MCF 10A (cell line): ENCODE data around the gene WAC. TPM values are rescaled to one million over a fixed set of nuclear protein-coding genes. Genes with fewer than 3 reads are reported as not detected.

Experiments
- BruUV-seq: library from RNA; stranded (reverse); fragments of 400-500 nt; replicated peaks from 2 replicates; lab custom pipeline; 2021; lab: Mats Ljungman, UMichigan
- CTCF ChIA-PET: fragments of 300-600 bp; sonication (Branson Sonifier 250); formaldehyde crosslinking; extraction: SDS; loops from one replicate; lab custom pipeline; 2021; ENCODE audit warnings: antibody characterized with exemption, inconsistent platforms; lab: Yijun Ruan, JAX
- POLR2A ChIA-PET: fragments of 300-600, 350-650 bp; sonication (Branson Sonifier 250); formaldehyde crosslinking; extraction: SDS; loops from one replicate; lab custom pipeline; 2020; ENCODE audit warnings: antibody characterized with exemption, inconsistent platforms; lab: Yijun Ruan, JAX
- DNase-seq: peaks from one replicate; pipeline ENCODE4 v3.0.0-alpha.2; 2018; ENCODE audit not compliant: unreplicated experiment
- H3K27ac Mint-ChIP-seq: one replicate; pipeline ENCODE4 v1.8.0; 2022; ENCODE audit warnings: mild to moderate bottlenecking, low read depth, mixed read lengths; ENCODE audit not compliant: unreplicated experiment
- H3K27me3 Mint-ChIP-seq: one replicate; pipeline ENCODE4 v1.8.0; 2022; ENCODE audit warnings: mixed read lengths; ENCODE audit not compliant: insufficient read depth, unreplicated experiment
- H3K36me3 Mint-ChIP-seq: one replicate; pipeline ENCODE4 v1.8.0; 2022; ENCODE audit warnings: mild to moderate bottlenecking, moderate library complexity, mixed read lengths; ENCODE audit not compliant: insufficient read depth, unreplicated experiment
- H3K4me1 Mint-ChIP-seq: one replicate; pipeline ENCODE4 v1.8.0; 2022; ENCODE audit warnings: mixed read lengths; ENCODE audit not compliant: insufficient read depth, unreplicated experiment
- H3K4me3 Mint-ChIP-seq: one replicate; pipeline ENCODE4 v1.8.0; 2022; ENCODE audit warnings: mild to moderate bottlenecking, moderate library complexity, mixed read lengths; ENCODE audit not compliant: unreplicated experiment
- H3K9me3 Mint-ChIP-seq: one replicate; pipeline ENCODE4 v1.8.0; 2022; ENCODE audit warnings: mixed read lengths; ENCODE audit not compliant: unreplicated experiment
- CTCF ChIP-seq: fragments of 200-600 bp; IDR thresholded peaks from one replicate; pipeline ENCODE4 v1.8.0; 2022; ENCODE audit warnings: antibody characterized with exemption, mild to moderate bottlenecking; ENCODE audit not compliant: unreplicated experiment
- intact Hi-C: fragments of 100-400 bp; cut with micrococcal nuclease; formaldehyde crosslinking; loops from 2 replicates; pipeline ENCODE4 v1.14.1; 2022
- total RNA-seq: library from RNA; stranded (reverse); gene quantifications from 2 replicates; pipeline ENCODE4 v1.2.3, GENCODE V29; 2022

The WAC gene
- total RNA-seq, 1 experiment from 2014 or later = 155 TPM

GRCh38 chr10:28661035-28661434 is 128.1 kb downstream of the WAC start:
- TF ChIP-seq CTCF = no peak
- Mint-ChIP-seq H3K9me3 (no peaks in the 10 kb centered on the region), H3K36me3 (no peaks in the 10 kb centered on the region), H3K27me3 (no peaks in the 10 kb centered on the region), H3K27ac (no peak overlapping the region), H3K4me3 (no peak overlapping the region), H3K4me1 (peaks cover 11% of the 10 kb centered on the region)
- POLR2A ChIA-PET = no interaction called here
- no TSS peak for BruUV-seq
- DNase-seq = peak; percentile 50
- intact Hi-C loops = loop anchor here (5.0 kb wide), 1 partner anchor 731 kb away; no protein-coding TSS in a partner anchor
- CTCF ChIA-PET = interaction anchor here (0.5 to 3.3 kb wide), 4 partner anchors 33 to 666 kb away, joined by 3 to 19 read pairs (median 4); no protein-coding TSS in a partner anchor

DNA sequence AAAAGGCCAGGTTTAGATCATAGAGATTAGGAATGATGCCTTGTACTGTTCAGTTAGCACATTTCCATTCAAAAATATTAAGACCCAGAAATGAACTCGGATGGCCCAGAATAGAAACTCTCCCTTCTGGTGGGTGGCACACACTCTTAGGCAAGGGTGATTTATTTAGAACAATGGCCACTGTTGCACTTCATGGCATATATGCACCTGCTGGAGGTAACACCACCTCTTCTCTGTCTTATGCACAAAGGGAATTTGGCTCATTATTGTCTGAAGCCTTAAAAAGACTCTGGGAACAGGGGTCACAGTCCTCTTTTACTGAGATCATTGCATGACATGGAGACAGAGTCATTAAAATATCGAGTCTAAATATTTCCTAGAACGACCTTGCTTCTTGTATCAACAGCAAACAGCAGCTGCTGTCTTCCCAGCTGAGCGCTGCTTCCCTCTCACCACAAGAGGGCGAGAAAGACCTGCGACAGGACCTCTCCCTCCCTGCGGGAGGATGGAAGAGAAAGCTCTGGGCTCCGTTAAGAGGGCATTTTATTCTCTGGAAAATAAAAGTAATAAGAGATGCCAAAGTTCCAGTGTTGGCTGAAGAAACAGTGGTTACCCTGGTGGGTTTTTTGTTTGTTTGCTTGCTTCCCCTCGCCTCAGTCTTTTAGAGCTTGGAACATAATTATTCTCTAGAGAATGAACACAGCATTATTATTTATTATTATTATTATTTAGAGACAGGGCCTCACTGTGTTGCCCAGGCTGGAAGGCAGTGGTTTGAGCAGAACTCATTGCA is 130.9 kb downstream of the WAC start:
- BruUV-seq = no TSS peak
- peak; percentile 84 for DNase-seq
- H3K4me3 Mint-ChIP-seq = no peak overlapping the region
- intact Hi-C loops = loop anchor here (1.0 to 5.0 kb wide), 5 partner anchors 35 to 729 kb away; no protein-coding TSS in a partner anchor
- ChIA-PET CTCF (interaction anchor here (0.6 to 3.4 kb wide), 23 partner anchors 8 to 653 kb away, joined by 3 to 23 read pairs (median 4); partner anchors contain the start of gene LYZL1), POLR2A (interaction anchor here (0.6 to 1.3 kb wide), 6 partner anchors 12 to 641 kb away, joined by 3 to 4 read pairs (median 3); no protein-coding TSS in a partner anchor)
- no peaks in the 10 kb centered on the region for H3K36me3 Mint-ChIP-seq
- peaks cover 18% of the 10 kb centered on the region for H3K4me1 Mint-ChIP-seq
- no peak overlapping the region for H3K27ac Mint-ChIP-seq
- H3K27me3 Mint-ChIP-seq = peaks cover 18% of the 10 kb centered on the region
- H3K9me3 Mint-ChIP-seq = no peaks in the 10 kb centered on the region
- TF ChIP-seq CTCF = peak; percentile 92

- H3K36me3 Mint-ChIP-seq = no peaks in the 10 kb centered on the region
- H3K27me3 Mint-ChIP-seq = peaks cover 22% of the 10 kb centered on the region
- intact Hi-C loops = loop anchor here (1.0 to 5.0 kb wide), 3 partner anchors 327 to 728 kb away; no protein-coding TSS in a partner anchor
- no peak for TF ChIP-seq CTCF
- no peaks in the 10 kb centered on the region for H3K9me3 Mint-ChIP-seq
- peaks cover 18% of the 10 kb centered on the region for H3K4me1 Mint-ChIP-seq
- no peak overlapping the region for H3K27ac Mint-ChIP-seq
- no peak overlapping the region for H3K4me3 Mint-ChIP-seq
- no peak for DNase-seq
- CTCF ChIA-PET = interaction anchor here (0.6 to 3.4 kb wide), 19 partner anchors 9 to 653 kb away, joined by 3 to 23 read pairs (median 4); no protein-coding TSS in a partner anchor
- POLR2A ChIA-PET = interaction anchor here (0.6 to 1.2 kb wide), 6 partner anchors 12 to 473 kb away, joined by 3 to 4 read pairs (median 3); no protein-coding TSS in a partner anchor
- no TSS peak for BruUV-seq
Observed at GRCh38 chr10:28664369-28664740, 131.4 kb downstream of the WAC start.
